LNCaP clone FGC (cell line): ENCODE results near the gene PPM1F.
A peak's percentile ranks its signal among the peaks of the same experiment; 100 is the strongest.
"Not testable (repeated sequence)": the region's sequence is repeated elsewhere in the genome, so short reads cannot be mapped to it uniquely, and the experiment has no call there.

Experiments used
- DNase-seq: peaks from one replicate; pipeline ENCODE4 v3.0.0-alpha.2; 2011; ENCODE audit warnings: low read depth
- H3K4me3 ChIP-seq: 2 replicates; pipeline ENCODE4 v1.5.1; 2011; ENCODE audit warnings: mild to moderate bottlenecking, low read depth, low read length, control low read depth
- TF ChIP-seq, protein P1 (sequence below): IDR thresholded peaks from 2 replicates; pipeline ENCODE4 v1.5.1; 2012; ENCODE audit warnings: mild to moderate bottlenecking; ENCODE audit not compliant: control insufficient read depth, insufficient read depth; ENCODE audit errors: extremely low read depth

The PPM1F gene

DNA sequence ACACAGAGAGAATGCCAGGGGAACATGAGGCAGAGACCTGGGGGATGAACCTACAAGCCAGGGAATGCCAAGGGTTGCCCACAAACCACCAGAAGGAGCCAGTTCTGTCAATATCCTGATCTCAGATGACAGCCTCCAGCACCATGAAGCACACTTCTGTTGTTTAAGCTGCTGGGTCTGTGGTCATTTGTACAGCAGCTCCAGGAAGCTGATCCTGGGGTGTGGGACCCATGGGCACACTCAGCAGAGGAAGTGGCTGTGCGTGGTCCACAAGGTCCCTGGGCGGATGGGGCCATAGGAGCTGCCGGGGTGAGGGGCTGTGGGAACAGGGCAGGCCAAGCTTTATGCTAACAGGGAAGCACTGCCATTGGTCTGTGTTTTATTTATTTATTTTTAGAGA, 12.1 kb downstream of the PPM1F start:
- TF ChIP-seq, protein P1, sequence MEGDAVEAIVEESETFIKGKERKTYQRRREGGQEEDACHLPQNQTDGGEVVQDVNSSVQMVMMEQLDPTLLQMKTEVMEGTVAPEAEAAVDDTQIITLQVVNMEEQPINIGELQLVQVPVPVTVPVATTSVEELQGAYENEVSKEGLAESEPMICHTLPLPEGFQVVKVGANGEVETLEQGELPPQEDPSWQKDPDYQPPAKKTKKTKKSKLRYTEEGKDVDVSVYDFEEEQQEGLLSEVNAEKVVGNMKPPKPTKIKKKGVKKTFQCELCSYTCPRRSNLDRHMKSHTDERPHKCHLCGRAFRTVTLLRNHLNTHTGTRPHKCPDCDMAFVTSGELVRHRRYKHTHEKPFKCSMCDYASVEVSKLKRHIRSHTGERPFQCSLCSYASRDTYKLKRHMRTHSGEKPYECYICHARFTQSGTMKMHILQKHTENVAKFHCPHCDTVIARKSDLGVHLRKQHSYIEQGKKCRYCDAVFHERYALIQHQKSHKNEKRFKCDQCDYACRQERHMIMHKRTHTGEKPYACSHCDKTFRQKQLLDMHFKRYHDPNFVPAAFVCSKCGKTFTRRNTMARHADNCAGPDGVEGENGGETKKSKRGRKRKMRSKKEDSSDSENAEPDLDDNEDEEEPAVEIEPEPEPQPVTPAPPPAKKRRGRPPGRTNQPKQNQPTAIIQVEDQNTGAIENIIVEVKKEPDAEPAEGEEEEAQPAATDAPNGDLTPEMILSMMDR, result no peak
- no peak for DNase-seq
- no peak overlapping the region for H3K4me3 ChIP-seq

DNA sequence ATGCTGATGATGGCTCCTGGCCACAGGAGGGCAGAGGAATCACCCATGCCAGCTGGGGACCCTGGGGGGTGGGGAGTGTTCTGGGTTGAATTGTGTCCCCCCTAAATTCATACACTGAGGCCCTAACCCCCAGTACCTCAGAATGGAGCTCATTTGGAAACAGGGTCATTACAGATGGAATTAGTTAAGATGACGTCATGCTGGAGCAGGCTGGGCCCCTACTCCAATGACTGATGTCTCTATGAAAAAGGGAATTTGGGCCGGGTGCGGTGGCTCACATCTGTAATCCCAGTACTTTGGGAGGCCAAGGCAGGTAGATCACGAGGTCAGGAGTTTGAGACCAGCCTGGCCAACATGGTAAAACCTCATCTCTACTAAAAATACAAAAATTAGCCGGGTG, 12.7 kb downstream of the PPM1F start:
- not testable (repeated sequence) for H3K4me3 ChIP-seq, DNase-seq

DNA sequence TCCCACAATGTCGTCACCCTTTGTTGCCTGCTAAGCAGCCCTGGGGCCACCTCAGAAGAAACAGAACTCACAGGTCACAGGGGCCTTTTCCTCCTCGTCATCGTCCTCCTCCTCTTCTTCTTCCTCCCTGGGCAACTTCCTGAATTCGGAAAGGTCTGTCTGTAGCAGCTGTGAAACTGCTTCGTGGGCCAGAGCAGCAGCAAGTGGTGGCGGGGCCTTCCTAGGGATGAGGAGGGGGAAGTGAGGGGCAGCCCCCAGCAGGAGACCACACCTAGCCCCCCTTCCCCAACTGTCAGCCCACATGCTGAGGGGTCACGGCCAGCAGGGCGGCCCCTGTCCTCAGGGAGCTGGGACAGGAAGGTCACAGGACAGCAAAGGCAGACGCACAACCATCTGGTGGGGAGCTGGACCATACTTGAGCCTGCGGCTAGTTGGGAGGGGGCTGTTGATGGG, 13.2 kb downstream of the PPM1F start:
- no peak overlapping the region for H3K4me3 ChIP-seq
- TF ChIP-seq, protein P1, result no peak
- DNase-seq, result no peak

DNA sequence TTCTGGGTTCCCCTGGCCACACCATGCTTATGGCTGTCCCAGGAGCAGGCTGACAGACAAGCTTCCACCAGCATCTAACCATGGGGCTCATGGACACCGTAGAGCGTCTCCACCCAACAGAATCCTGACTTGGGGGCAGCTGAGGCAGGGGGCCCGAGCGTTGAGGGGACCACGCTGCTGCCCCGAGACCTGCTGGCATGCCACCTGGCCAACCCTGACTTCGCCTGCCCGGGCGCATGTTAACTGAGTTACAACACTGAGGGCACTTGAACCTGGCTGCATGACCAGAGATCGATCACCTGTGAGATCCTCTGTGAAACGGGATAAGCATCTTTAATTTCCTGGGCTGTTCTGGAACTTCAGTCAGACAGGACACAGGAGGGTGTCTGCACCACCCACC, 13.7 kb downstream of the PPM1F start:
- TF ChIP-seq, protein P1, result no peak
- H3K4me3 ChIP-seq, result no peak overlapping the region

DNA sequence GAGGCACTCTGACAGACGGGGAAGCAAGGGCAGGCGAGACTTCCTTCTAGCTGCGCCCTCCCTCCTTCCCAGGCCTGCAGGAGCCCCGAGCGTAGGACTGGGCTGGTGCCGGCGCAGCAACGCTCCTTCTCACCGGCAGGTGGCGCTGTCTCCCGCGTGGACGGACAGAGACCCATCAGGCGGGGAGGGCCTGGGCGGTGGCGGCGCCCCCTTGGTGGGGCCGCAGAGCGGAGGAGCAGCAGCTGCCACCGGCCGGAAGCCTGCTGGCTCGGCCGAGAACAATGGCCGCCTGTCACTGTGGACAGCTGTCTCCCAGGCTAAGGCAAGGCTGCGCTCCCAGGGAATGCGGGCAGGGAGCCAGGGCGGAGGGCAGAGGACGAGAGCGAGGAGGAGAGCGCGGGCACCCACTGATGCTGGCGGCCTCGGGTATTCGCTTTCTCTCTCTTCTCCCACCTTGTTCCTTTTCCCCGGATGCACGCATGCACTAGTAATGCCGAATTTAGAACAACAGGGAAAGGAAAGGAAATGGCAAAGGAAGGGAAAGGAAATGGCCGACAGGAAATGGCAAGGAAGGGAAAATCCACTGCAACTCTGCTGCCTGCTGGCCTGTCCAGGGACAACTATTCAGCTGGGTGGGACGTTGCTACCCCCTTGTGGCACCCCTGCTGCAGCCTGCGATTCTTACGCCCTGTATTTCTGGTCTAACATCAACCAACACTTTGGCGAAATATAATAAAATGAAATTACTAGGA, 14.4 kb downstream of the PPM1F start:
- TF ChIP-seq, protein P1, result peak; percentile 99

More for the DNA sequence above, 13.7 kb downstream of the PPM1F start:
- no peak for DNase-seq

DNA sequence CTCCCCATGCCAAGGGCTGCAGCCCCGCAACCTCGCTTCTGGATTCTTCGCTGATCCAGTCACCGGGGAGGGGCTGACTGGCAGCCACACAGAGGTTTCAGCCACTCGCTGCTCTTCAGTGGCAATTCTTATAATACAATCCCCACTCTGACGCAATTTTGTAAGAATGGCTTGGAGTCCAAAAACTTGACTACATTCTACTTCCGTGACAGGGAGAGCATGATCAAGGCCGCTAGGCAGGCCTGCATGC, 14.9 kb downstream of the PPM1F start:
- H3K4me3 ChIP-seq, result peak overlapping the region; percentile 57
- no peak for DNase-seq

More for the DNA sequence above, 14.4 kb downstream of the PPM1F start:
- peak; percentile 50 for DNase-seq
- H3K4me3 ChIP-seq, result peak overlapping the region; percentile 57

DNA sequence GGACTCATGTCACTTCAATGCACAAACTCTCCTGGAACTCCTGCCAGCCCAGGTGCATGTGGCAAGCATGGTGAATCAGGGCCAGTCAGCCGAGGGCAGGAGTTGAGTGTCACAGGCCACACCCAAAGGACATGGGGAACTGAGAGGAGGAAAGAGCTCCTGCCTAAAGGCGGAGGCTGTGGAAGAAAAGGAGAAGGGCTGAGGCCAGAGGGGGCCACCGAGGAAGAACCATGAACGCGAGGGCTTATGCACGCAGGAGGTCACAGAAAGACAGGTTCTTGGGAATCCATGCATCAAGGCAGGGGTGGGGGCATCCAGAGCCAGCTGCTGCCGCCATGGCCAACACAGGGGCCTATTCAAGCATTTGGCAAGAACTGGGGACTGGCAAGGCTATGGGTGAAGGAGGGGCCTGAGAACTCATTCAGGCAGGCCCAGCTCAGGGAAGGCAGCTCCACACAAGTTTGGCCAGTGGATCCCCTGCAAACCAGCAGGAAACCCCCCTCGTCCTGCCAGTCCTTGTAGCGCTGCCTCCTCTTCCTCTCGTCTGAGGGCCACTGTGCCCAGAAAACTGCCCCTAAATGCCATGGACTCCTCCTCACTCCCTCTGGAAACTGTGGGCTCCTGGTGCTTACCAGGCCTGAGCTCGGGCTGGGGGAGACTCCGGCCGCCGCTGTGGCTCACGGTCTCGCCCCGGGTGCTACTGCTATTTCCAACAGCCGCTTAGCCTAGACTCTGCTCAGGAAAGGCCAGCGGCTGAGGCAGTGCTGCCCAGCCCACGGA, 15.4 kb downstream of the PPM1F start:
- no peak for DNase-seq

More for the DNA sequence above, 14.9 kb downstream of the PPM1F start:
- TF ChIP-seq, protein P1, result no peak

More for the DNA sequence above, 15.4 kb downstream of the PPM1F start:
- TF ChIP-seq, protein P1, result no peak
- H3K4me3 ChIP-seq, result no peak overlapping the region
